IPS-20b (cell line): Measurements from ENCODE around the gene NDRG4.

ENCODE experiments used
- H3K27ac ChIP-seq: one replicate; pipeline ENCODE4 v1.5.1; 2013; ENCODE audit warnings: low read length
- H3K27me3 ChIP-seq: 2 replicates; pipeline ENCODE4 v1.6.1; 2013; ENCODE audit warnings: mild to moderate bottlenecking, low read length, inconsistent platforms; ENCODE audit not compliant: insufficient read depth
- H3K36me3 ChIP-seq: 2 replicates; pipeline ENCODE4 v1.6.1; 2013; ENCODE audit warnings: low read depth, mild to moderate bottlenecking, inconsistent platforms, low read length, moderate library complexity; ENCODE audit not compliant: insufficient read depth
- H3K4me1 ChIP-seq: 2 replicates; pipeline ENCODE4 v1.6.1; 2013; ENCODE audit warnings: mild to moderate bottlenecking, control low read depth, inconsistent platforms, low read length, moderate library complexity; ENCODE audit not compliant: insufficient read depth
- H3K4me3 ChIP-seq: 2 replicates; pipeline ENCODE4 v1.5.1; 2013; ENCODE audit warnings: mild to moderate bottlenecking, low read length, inconsistent platforms
- H3K9ac ChIP-seq: 2 replicates; pipeline ENCODE4 v1.6.1; 2013; ENCODE audit warnings: low read depth, mild to moderate bottlenecking, inconsistent platforms, low read length, moderate library complexity
- H3K9me3 ChIP-seq: 2 replicates; pipeline ENCODE4 v1.6.1; 2013; ENCODE audit warnings: mild to moderate bottlenecking, low read depth, low read length, inconsistent platforms; ENCODE audit not compliant: insufficient read depth

NDRG4 gene

GRCh38 chr16:58499615-58500351 lies at the start of gene NDRG4:
TSS of gene NDRG4 (plus strand) at chr16:58500143. CDS start at chr16:58500249, 106 bp downstream.
- H3K9me3 ChIP-seq: no peaks in the 10 kb centered on the region
- H3K9ac ChIP-seq: peak within 1 kb of the TSS; percentile 77; the same call in 1 of the 2 replicates
- H3K27ac ChIP-seq: no peak within 1 kb of the TSS
- peak within 1 kb of the TSS; percentile 78 for H3K4me3 ChIP-seq
- peaks cover 2% of the 10 kb centered on the region; the same call in 1 of the 2 replicates for H3K4me1 ChIP-seq
- peaks cover 62% of the 10 kb centered on the region for H3K27me3 ChIP-seq
- H3K36me3 ChIP-seq: no peaks in the 10 kb centered on the region

GRCh38 chr16:58450590-58450989 lies 49.4 kb upstream of the NDRG4 start:
- Histone ChIP-seq H3K27ac (no peak overlapping the region), H3K27me3 (peaks cover 14% of the 10 kb centered on the region; the same call in 1 of the 2 replicates), H3K9me3 (no peaks in the 10 kb centered on the region), H3K4me1 (no peaks in the 10 kb centered on the region), H3K4me3 (no peak overlapping the region), H3K9ac (no peak overlapping the region), H3K36me3 (no peaks in the 10 kb centered on the region)

- Histone ChIP-seq H3K27ac (no peak overlapping the region), H3K4me3 (no peak overlapping the region), H3K9ac (no peak overlapping the region), H3K27me3 (peaks cover 14% of the 10 kb centered on the region; the same call in 1 of the 2 replicates), H3K4me1 (no peaks in the 10 kb centered on the region), H3K36me3 (no peaks in the 10 kb centered on the region), H3K9me3 (no peaks in the 10 kb centered on the region)
Observed at GRCh38 chr16:58451265-58451689, 48.7 kb upstream of the NDRG4 start.

GRCh38 chr16:58451945-58452401 lies 48.0 kb upstream of the NDRG4 start:
- H3K27me3 ChIP-seq: peaks cover 14% of the 10 kb centered on the region; the same call in 1 of the 2 replicates
- H3K9ac ChIP-seq: no peak overlapping the region
- no peak overlapping the region for H3K4me3 ChIP-seq
- H3K4me1 ChIP-seq: no peaks in the 10 kb centered on the region
- H3K27ac ChIP-seq: no peak overlapping the region
- no peaks in the 10 kb centered on the region for H3K36me3 ChIP-seq
- H3K9me3 ChIP-seq: no peaks in the 10 kb centered on the region

GRCh38 chr16:58452640-58453039 lies 47.3 kb upstream of the NDRG4 start:
- H3K4me3 ChIP-seq: no peak overlapping the region
- no peaks in the 10 kb centered on the region for H3K4me1 ChIP-seq
- H3K36me3 ChIP-seq: no peaks in the 10 kb centered on the region
- peaks cover 11% of the 10 kb centered on the region; the same call in 1 of the 2 replicates for H3K27me3 ChIP-seq
- H3K9me3 ChIP-seq: no peaks in the 10 kb centered on the region
- no peak overlapping the region for H3K9ac ChIP-seq
- H3K27ac ChIP-seq: no peak overlapping the region

GRCh38 chr16:58454178-58454577 lies 45.8 kb upstream of the NDRG4 start:
- no peaks in the 10 kb centered on the region for H3K9me3 ChIP-seq
- peaks cover 6% of the 10 kb centered on the region; the same call in 1 of the 2 replicates for H3K27me3 ChIP-seq
- no peaks in the 10 kb centered on the region for H3K36me3 ChIP-seq
- no peaks in the 10 kb centered on the region for H3K4me1 ChIP-seq
- H3K27ac ChIP-seq: no peak overlapping the region
- H3K9ac ChIP-seq: no peak overlapping the region
- no peak overlapping the region for H3K4me3 ChIP-seq

GRCh38 chr16:58454856-58455255 lies 45.1 kb upstream of the NDRG4 start:
- Histone ChIP-seq H3K4me3 (no peak overlapping the region), H3K9ac (no peak overlapping the region), H3K27ac (no peak overlapping the region), H3K9me3 (no peaks in the 10 kb centered on the region), H3K36me3 (no peaks in the 10 kb centered on the region), H3K27me3 (peaks cover 7% of the 10 kb centered on the region; the same call in 1 of the 2 replicates), H3K4me1 (no peaks in the 10 kb centered on the region)

- peaks cover 9% of the 10 kb centered on the region for H3K27me3 ChIP-seq
- no peak overlapping the region for H3K9ac ChIP-seq
- no peak overlapping the region for H3K4me3 ChIP-seq
- no peaks in the 10 kb centered on the region for H3K36me3 ChIP-seq
- no peak overlapping the region for H3K27ac ChIP-seq
- no peaks in the 10 kb centered on the region for H3K4me1 ChIP-seq
- H3K9me3 ChIP-seq: no peaks in the 10 kb centered on the region
Observed at GRCh38 chr16:58455750-58456149, 44.2 kb upstream of the NDRG4 start.

GRCh38 chr16:58456193-58456592 lies 43.8 kb upstream of the NDRG4 start:
- no peak overlapping the region for H3K4me3 ChIP-seq
- H3K9me3 ChIP-seq: no peaks in the 10 kb centered on the region
- H3K27ac ChIP-seq: no peak overlapping the region
- no peak overlapping the region for H3K9ac ChIP-seq
- H3K27me3 ChIP-seq: peaks cover 14% of the 10 kb centered on the region
- H3K36me3 ChIP-seq: no peaks in the 10 kb centered on the region
- H3K4me1 ChIP-seq: no peaks in the 10 kb centered on the region

- no peak overlapping the region for H3K9ac ChIP-seq
- H3K36me3 ChIP-seq: no peaks in the 10 kb centered on the region
- H3K4me1 ChIP-seq: no peaks in the 10 kb centered on the region
- peaks cover 38% of the 10 kb centered on the region for H3K27me3 ChIP-seq
- no peak overlapping the region for H3K27ac ChIP-seq
- no peaks in the 10 kb centered on the region for H3K9me3 ChIP-seq
- no peak overlapping the region for H3K4me3 ChIP-seq
Observed at GRCh38 chr16:58458606-58459343, 41.2 kb upstream of the NDRG4 start.

- Histone ChIP-seq H3K9me3 (no peaks in the 10 kb centered on the region), H3K4me1 (no peaks in the 10 kb centered on the region), H3K27ac (no peak overlapping the region)
Observed at GRCh38 chr16:58459344-58460218, 40.4 kb upstream of the NDRG4 start.

More at GRCh38 chr16:58459344-58460218, 40.4 kb upstream of the NDRG4 start:
- Histone ChIP-seq H3K4me3 (no peak overlapping the region), H3K27me3 (peaks cover 46% of the 10 kb centered on the region), H3K9ac (no peak overlapping the region), H3K36me3 (no peaks in the 10 kb centered on the region)
